ENCODE measurements around the gene TTC9.

DNA sequence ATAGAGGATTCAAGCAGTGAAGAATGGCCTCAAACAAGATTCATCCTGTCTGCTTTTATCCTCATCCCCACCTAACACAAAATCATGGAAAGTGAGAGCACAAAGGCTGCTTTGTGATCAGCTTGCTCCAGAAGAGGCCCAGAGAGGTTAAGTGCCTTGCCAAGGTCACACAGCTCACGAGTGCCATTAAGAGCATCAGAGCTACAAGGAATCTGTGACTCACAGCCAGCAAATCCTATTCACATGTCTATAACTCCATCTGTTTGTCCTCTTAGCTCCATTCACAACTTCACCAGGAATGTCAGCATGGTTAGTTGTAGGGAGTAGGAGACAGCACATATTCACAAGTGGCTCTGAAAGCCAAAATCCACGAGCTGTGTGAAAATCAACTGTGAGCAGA lies 79.8 kb downstream of the TTC9 start:
- TF ChIP-seq, protein P1, sequence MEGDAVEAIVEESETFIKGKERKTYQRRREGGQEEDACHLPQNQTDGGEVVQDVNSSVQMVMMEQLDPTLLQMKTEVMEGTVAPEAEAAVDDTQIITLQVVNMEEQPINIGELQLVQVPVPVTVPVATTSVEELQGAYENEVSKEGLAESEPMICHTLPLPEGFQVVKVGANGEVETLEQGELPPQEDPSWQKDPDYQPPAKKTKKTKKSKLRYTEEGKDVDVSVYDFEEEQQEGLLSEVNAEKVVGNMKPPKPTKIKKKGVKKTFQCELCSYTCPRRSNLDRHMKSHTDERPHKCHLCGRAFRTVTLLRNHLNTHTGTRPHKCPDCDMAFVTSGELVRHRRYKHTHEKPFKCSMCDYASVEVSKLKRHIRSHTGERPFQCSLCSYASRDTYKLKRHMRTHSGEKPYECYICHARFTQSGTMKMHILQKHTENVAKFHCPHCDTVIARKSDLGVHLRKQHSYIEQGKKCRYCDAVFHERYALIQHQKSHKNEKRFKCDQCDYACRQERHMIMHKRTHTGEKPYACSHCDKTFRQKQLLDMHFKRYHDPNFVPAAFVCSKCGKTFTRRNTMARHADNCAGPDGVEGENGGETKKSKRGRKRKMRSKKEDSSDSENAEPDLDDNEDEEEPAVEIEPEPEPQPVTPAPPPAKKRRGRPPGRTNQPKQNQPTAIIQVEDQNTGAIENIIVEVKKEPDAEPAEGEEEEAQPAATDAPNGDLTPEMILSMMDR (conservative IDR thresholded peaks at IDR 0.05; ENCODE audit: low read length) = no peak
- TF ChIP-seq EZH2phosphoT487 (IDR thresholded peaks at IDR 0.05; ENCODE audit: borderline replicate concordance) = no peak

Data from Loucy (cell line).